Tongue (tissue), 3 donors: ENCODE data around the gene TTBK2. TPM values are rescaled to one million over a fixed set of nuclear protein-coding genes. Genes with fewer than 3 reads are reported as not detected.

ENCODE experiments used
- DNase-seq: peaks from one replicate; pipeline ENCODE4 v3.0.0-alpha.2; 2015
- small RNA-seq: library from RNA; depleted of rRNA; stranded (forward); fragments of <200 nt; gene quantifications from one replicate; pipeline ENCODE3, GENCODE V24; 2014; ENCODE audit warnings: low replicate concordance
- total RNA-seq: library from RNA; depleted of rRNA; stranded (reverse); fragments of >200 nt; gene quantifications from one replicate; pipeline ENCODE4 v1.2.3, GENCODE V29; 2014

TTBK2 gene
- total RNA-seq, 1 donor from 2014 or later = 18.2 TPM

DNA sequence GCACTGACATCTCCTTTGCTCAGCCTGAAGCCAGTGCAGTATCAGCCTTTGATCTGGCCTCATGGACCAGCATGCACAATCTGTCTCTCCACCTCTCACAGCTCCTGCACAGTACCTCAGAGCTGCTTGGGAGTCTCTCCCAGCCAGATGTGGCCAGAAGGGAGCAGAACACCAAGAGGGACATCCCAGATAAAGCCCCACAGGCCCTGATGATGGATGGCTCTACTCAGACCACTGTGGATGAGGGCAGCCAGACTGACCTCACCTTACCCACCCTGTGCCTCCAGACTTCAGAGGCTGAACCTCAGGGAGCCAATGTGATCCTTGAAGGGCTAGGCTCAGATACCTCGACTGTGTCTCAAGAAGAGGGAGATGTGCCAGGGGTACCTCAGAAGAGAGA is 228.0 kb downstream of the TTBK2 start:
- DNase-seq = no peak

DNA sequence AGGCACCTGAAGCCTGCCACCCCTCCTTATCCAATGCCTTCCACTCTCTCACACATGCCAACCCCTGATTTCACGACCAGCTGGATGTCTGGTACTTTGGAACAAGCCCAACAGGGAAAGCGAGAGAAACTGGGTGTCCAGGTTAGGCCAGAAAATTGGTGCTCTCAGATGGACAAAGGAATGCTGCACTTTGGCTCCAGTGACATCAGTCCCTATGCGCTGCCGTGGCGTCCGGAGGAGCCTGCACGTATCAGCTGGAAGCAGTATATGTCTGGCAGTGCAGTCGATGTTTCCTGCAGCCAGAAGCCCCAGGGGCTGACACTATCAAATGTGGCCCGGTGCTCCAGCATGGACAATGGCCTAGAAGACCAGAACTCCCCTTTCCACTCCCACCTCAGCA is 228.8 kb downstream of the TTBK2 start:
- DNase-seq = no peak

DNA sequence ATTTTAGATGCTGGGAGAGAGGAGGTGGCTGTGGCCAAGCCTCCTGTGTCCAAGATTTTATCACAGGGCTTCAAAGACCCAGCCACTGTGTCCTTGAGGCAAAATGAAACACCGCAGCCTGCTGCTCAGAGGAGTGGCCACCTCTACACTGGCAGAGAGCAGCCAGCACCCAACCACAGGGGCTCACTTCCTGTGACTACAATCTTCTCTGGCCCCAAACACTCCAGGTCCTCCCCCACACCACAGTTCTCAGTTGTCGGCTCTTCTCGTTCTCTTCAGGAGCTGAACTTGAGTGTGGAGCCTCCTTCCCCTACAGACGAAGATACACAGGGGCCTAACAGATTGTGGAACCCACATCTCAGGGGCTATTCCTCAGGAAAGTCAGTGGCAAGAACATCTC is 229.3 kb downstream of the TTBK2 start:
- DNase-seq = no peak

Small RNAs within 50 kb of the gene (small RNA-seq; reads per million reads assigned to genes)
- not detected for gene KRT8P50

Other genes with a start within 250 kb of the TTBK2 start
- gene CDAN1, start 183.7 kb downstream of the TTBK2 start, total RNA-seq = 11.0 TPM
- gene UBR1, start 185.3 kb upstream of the TTBK2 start, total RNA-seq = 32.4 TPM
- gene TMEM62, start 212.8 kb upstream of the TTBK2 start, total RNA-seq = 16.6 TPM